Measurements from ENCODE around the gene SLC6A11. TPM values are rescaled to one million over a fixed set of nuclear protein-coding genes. Genes with fewer than 3 reads are reported as not detected.

Gene SLC6A11
- polyA plus RNA-seq, 2 of the 4 experiments (the other 2 are of a cell fraction), result 0.03 TPM

GRCh38 chr3:10873415-10873814 lies 57.4 kb downstream of the SLC6A11 start:
- DNase-seq (ENCODE audit: low read depth in 1 of 2, low spot score in 1 of 2), result no peak
- H3K27ac ChIP-seq, result no peak overlapping the region
- H3K4me3 ChIP-seq, result no peak overlapping the region
- WGBS (ENCODE audit: missing lambda C conversion rate), result 13% methylated on average over 5 of the region's 5 CpGs
- no peak for FAIRE-seq
- ATAC-seq, result no peak; a peak in 1 of 6 replicates
- POLR2A ChIA-PET, result no interaction called here
- no peaks in the 10 kb centered on the region for H3K9me3 ChIP-seq
- CTCF ChIA-PET, result interaction anchor here (1.8 to 5.0 kb wide), 2 partner anchors 10 to 115 kb away, joined by 5 to 21 read pairs; no protein-coding TSS in a partner anchor
- no peak overlapping the region for H3K4me2 ChIP-seq
- no peaks in the 10 kb centered on the region for H3K4me1 ChIP-seq
- TF ChIP-seq ZSCAN20 (CRISPR knock-in tag; IDR thresholded peaks at IDR 0.05), result no peak
- TF ChIP-seq ZC3H11A (IDR thresholded peaks at IDR 0.05), result no peak
- TF ChIP-seq EHF (CRISPR knock-in tag; IDR thresholded peaks at IDR 0.05), result no peak
- no peak for TF ChIP-seq ZNF302 (CRISPR knock-in tag; IDR thresholded peaks at IDR 0.05)
- no peak for TF ChIP-seq MYC (IDR thresholded peaks at IDR 0.05; ENCODE audit: borderline replicate concordance, low read length)
- TF ChIP-seq SREBF2 (IDR thresholded peaks at IDR 0.05), result no peak
- no peak for TF ChIP-seq RAD21 (conservative IDR thresholded peaks at IDR 0.05 in 1 of 2, IDR thresholded peaks at IDR 0.05 in 1 of 2)
- no peak for TF ChIP-seq FOSL2 (IDR thresholded peaks at IDR 0.05)
- TF ChIP-seq FOSL2 (CRISPR knock-in tag; IDR thresholded peaks at IDR 0.05), result no peak
- TF ChIP-seq HOXB5 (CRISPR knock-in tag; IDR thresholded peaks at IDR 0.05), result no peak
- TF ChIP-seq MAFK (IDR thresholded peaks at IDR 0.05; ENCODE audit: partially characterized antibody), result no peak
- no peak for TF ChIP-seq GATA3 (IDR thresholded peaks at IDR 0.05; ENCODE audit: borderline replicate concordance)
- TF ChIP-seq RNF2 (IDR thresholded peaks at IDR 0.05; ENCODE audit: borderline replicate concordance, low read depth), result no peak
- no peak for TF ChIP-seq POLR2A (IDR thresholded peaks at IDR 0.05; ENCODE audit: low read length)
- no peak for TF ChIP-seq TFCP2L1 (CRISPR knock-in tag; IDR thresholded peaks at IDR 0.05)
- TF ChIP-seq HOXA7 (CRISPR knock-in tag; IDR thresholded peaks at IDR 0.05), result no peak

- FAIRE-seq, result no peak
- no peak for ATAC-seq
- CTCF ChIA-PET, result interaction anchor here (0.9 to 2.6 kb wide), 6 partner anchors 8 to 184 kb away, joined by 3 to 7 read pairs (median 4); no protein-coding TSS in a partner anchor
These were observed 59.9 kb downstream of the SLC6A11 start for GRCh38 chr3:10875914-10876313.

GRCh38 chr3:10876661-10877060 lies 60.6 kb downstream of the SLC6A11 start:
- Histone ChIP-seq H3K27ac (no peak overlapping the region), H3K9me3 (no peaks in the 10 kb centered on the region), H3K4me2 (no peak overlapping the region), H3K4me1 (no peaks in the 10 kb centered on the region), H3K4me3 (no peak overlapping the region)
- FAIRE-seq (no peak), ATAC-seq (no peak), DNase-seq (ENCODE audit: low read depth in 1 of 2, low spot score in 1 of 2) (no peak)
- ChIA-PET CTCF (interaction anchor here (1.2 to 2.6 kb wide), 3 partner anchors 11 to 184 kb away, joined by 5 to 7 read pairs (median 7); no protein-coding TSS in a partner anchor), POLR2A (no interaction called here)
- WGBS (ENCODE audit: missing lambda C conversion rate), result 11% methylated on average over 4 of the region's 4 CpGs
- TF ChIP-seq NPAS2 (CRISPR knock-in tag; IDR thresholded peaks at IDR 0.05; ENCODE audit: borderline replicate concordance) (no peak), TFCP2L1 (CRISPR knock-in tag; IDR thresholded peaks at IDR 0.05) (no peak), FOXS1 (CRISPR knock-in tag; IDR thresholded peaks at IDR 0.05) (no peak), MAZ (IDR thresholded peaks at IDR 0.05; ENCODE audit: borderline replicate concordance, low read depth, low read length) (no peak), CBX8 (IDR thresholded peaks at IDR 0.05) (no peak), MAX (IDR thresholded peaks at IDR 0.05) (no peak), RAD21 (conservative IDR thresholded peaks at IDR 0.05 in 1 of 2, IDR thresholded peaks at IDR 0.05 in 1 of 2) (no peak), HOXB5 (CRISPR knock-in tag; IDR thresholded peaks at IDR 0.05) (no peak), HMGXB4 (CRISPR knock-in tag; IDR thresholded peaks at IDR 0.05; ENCODE audit: borderline replicate concordance) (no peak), HDAC2 (IDR thresholded peaks at IDR 0.05) (no peak), CBX2 (IDR thresholded peaks at IDR 0.05; ENCODE audit: borderline replicate concordance, low read depth) (no peak), MAFK (IDR thresholded peaks at IDR 0.05; ENCODE audit: partially characterized antibody) (no peak), NFE2L2 (conservative IDR thresholded peaks at IDR 0.05; ENCODE audit: low read length) (no peak), HOXA7 (CRISPR knock-in tag; IDR thresholded peaks at IDR 0.05) (no peak)

More at GRCh38 chr3:10875914-10876313, 59.9 kb downstream of the SLC6A11 start:
- Histone ChIP-seq H3K4me2 (no peak overlapping the region), H3K9me3 (no peaks in the 10 kb centered on the region), H3K4me3 (no peak overlapping the region), H3K4me1 (no peaks in the 10 kb centered on the region), H3K27ac (no peak overlapping the region)
- POLR2A ChIA-PET, result no interaction called here
- TF ChIP-seq JUNB (IDR thresholded peaks at IDR 0.05) (no peak), EP300 (IDR thresholded peaks at IDR 0.05) (no peak), HMGXB4 (CRISPR knock-in tag; IDR thresholded peaks at IDR 0.05; ENCODE audit: borderline replicate concordance) (no peak), FOSL2 (IDR thresholded peaks at IDR 0.05) (no peak), FOSL2 (CRISPR knock-in tag; IDR thresholded peaks at IDR 0.05) (no peak)
- 16% methylated on average over 3 of the region's 3 CpGs for WGBS (ENCODE audit: missing lambda C conversion rate)
- no peak for DNase-seq (ENCODE audit: low read depth in 1 of 2, low spot score in 1 of 2)
